Neutrophil (primary cell): Measurements from ENCODE around the gene PRKCH.

Source experiments
- H3K27ac ChIP-seq: fragments of 200-600 bp; sonication (generic); 2 replicates; pipeline ENCODE4 v1.5.1; 2016; ENCODE audit warnings: mild to moderate bottlenecking, moderate library complexity
- H3K27me3 ChIP-seq: fragments of 200-600 bp; sonication (generic); 2 replicates; pipeline ENCODE4 v1.6.0; 2016; ENCODE audit warnings: mild to moderate bottlenecking
- H3K36me3 ChIP-seq: fragments of 200-600 bp; sonication (generic); 2 replicates; pipeline ENCODE4 v1.5.1; 2017
- H3K4me1 ChIP-seq, 2 experiments: fragments of 200-600 bp in 1 of 2; sonication (generic) in 1 of 2; 1 replicate in 1 of 2; 2 replicates in 1 of 2; pipeline versions ENCODE4 v1.5.1 to v1.6.1; 2013 to 2016; ENCODE audit warnings: low read depth in 1 of 2, low read length in 1 of 2, mild to moderate bottlenecking in 1 of 2, moderate library complexity in 1 of 2; ENCODE audit not compliant: control insufficient read depth in 1 of 2, insufficient read depth in 1 of 2
- H3K4me3 ChIP-seq, 2 experiments: fragments of 200-600 bp in 1 of 2; sonication (generic) in 1 of 2; 1 replicate in 1 of 2; 2 replicates in 1 of 2; pipeline ENCODE4 v1.5.1; 2013 to 2016; ENCODE audit warnings: low read depth in 1 of 2, low read length in 1 of 2, mild to moderate bottlenecking in 1 of 2, moderate library complexity in 1 of 2
- H3K9me3 ChIP-seq: fragments of 200-600 bp; sonication (generic); 2 replicates; pipeline ENCODE4 v1.5.1; 2016
- TF ChIP-seq, protein P1 (sequence below): fragments of 200-600 bp; sonication (generic); IDR thresholded peaks from 2 replicates; pipeline ENCODE4 v1.5.1; 2016; ENCODE audit warnings: antibody characterized with exemption

PRKCH gene

DNA sequence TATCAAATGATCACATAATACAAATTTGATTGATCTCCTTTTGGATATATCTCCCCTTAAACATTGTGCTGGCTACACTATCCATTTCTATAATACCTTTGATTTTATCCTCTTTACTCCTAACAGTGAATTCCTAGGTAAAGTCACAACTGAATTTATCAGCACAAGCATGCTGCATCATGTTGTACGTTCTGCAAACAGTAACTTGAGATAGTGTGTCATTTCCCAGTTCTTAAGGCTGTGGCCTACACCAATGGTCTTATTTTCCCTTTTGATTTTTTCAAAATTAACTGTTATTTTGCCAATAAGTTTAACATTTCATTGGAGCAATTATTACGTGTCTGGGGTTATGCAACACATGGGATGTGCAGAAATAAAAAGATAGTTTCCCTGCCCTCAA, 24.8 kb downstream of the PRKCH start:
- TF ChIP-seq, protein P1, sequence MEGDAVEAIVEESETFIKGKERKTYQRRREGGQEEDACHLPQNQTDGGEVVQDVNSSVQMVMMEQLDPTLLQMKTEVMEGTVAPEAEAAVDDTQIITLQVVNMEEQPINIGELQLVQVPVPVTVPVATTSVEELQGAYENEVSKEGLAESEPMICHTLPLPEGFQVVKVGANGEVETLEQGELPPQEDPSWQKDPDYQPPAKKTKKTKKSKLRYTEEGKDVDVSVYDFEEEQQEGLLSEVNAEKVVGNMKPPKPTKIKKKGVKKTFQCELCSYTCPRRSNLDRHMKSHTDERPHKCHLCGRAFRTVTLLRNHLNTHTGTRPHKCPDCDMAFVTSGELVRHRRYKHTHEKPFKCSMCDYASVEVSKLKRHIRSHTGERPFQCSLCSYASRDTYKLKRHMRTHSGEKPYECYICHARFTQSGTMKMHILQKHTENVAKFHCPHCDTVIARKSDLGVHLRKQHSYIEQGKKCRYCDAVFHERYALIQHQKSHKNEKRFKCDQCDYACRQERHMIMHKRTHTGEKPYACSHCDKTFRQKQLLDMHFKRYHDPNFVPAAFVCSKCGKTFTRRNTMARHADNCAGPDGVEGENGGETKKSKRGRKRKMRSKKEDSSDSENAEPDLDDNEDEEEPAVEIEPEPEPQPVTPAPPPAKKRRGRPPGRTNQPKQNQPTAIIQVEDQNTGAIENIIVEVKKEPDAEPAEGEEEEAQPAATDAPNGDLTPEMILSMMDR: no peak
- Histone ChIP-seq H3K36me3 (no peaks in the 10 kb centered on the region), H3K27me3 (no peaks in the 10 kb centered on the region), H3K27ac (no peak overlapping the region), H3K4me1 (peaks cover 9 to 44% of the 10 kb centered on the region in 2 experiments), H3K4me3 (no peak overlapping the region), H3K9me3 (no peaks in the 10 kb centered on the region)

DNA sequence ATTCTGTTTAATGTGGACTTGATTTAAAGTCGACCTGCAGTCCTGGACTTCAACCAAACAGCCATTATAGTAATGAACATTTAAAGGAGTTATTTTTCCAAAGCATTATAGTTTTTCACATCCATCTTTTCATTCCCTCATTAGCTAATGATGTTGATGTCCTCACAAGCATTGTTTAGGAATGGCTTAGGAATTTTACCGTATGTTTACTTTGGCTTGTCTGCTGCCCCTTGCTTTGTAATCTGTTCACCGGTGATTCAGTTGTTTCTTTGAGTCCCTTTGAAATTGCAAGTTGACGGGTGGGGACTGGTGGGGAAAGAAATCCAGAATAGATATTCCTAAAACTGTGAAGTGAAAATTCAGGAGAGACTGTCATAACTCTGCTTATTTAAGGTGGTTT, 25.4 kb downstream of the PRKCH start:
- peaks cover 9 to 44% of the 10 kb centered on the region in 2 experiments for H3K4me1 ChIP-seq
- H3K9me3 ChIP-seq: no peaks in the 10 kb centered on the region
- H3K27me3 ChIP-seq: no peaks in the 10 kb centered on the region
- H3K27ac ChIP-seq: no peak overlapping the region
- TF ChIP-seq, protein P1: no peak
- H3K36me3 ChIP-seq: no peaks in the 10 kb centered on the region
- H3K4me3 ChIP-seq: no peak overlapping the region

DNA sequence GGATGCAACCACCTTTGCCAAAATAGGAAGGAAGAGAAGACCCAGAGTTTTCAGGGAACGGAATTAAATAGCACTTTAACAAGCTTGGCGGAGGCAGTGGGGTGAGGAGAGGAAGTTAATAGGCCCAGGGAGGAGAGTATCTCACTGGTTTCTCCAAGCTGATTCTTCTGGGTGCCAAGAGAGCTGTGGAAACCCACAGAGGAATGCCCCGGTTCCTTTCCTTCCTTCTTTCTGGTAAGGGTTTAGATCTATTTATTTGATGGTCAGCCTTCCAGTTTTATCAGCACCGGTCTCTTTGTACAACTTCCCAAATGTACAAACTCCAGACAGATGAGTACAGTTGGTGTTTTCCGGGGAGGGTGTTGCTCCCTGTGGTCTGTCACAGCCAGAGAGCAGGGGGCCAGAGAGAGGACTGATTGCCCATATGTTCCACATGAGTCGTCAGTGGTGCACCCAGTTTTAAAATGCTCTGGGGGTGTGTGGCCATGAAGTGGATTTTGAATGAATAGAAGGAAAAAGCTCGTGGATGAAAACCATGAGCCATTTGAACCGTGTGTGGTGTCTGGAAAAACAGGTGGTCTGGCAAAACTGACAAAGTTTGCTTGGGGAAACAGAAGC, 26.6 kb downstream of the PRKCH start:
- Histone ChIP-seq H3K36me3 (no peaks in the 10 kb centered on the region), H3K4me3 (no peak overlapping the region), H3K4me1 (peaks cover 9 to 37% of the 10 kb centered on the region in 2 experiments), H3K9me3 (no peaks in the 10 kb centered on the region), H3K27me3 (no peaks in the 10 kb centered on the region), H3K27ac (no peak overlapping the region)
- TF ChIP-seq, protein P1: no peak

DNA sequence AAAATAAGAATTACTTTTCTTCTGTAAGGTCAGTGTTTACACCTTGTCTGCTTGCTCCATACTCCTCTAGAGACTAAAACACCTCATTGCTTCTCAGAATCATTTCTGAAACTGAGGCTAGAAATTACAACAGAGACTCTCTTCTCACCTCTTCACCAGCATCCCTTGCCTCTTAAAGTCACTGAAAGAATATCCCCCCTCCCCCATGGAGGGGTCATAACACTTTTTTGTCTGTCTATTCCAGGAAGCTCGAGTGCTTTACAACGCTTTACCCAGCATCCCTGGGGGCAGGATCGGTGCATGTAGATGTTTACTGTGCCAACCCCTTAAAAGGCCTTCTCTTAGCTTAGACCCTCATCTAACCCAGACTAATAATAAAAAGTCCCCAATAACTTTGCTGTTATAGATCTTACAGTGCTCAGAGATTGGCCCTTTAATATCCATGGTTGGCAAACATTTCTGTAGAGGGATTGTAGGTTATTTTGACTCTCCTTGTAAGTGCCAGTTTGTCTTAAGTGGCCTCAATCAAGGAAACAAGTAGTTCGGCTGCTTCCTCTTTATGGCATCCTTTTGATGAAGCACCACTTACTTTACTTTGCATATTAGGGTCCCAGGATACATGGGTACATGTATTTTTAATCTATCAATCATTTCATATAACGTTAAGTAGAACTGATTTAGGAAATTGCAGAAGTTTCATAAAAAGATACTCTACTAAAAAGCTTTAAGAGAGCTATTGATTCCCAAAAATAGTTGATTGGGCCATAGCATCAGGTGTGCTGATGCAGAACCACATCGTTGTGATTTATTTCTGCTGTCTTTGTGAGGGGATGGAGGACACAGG, 29.3 kb downstream of the PRKCH start:
- no peak overlapping the region for H3K4me3 ChIP-seq
- no peaks in the 10 kb centered on the region for H3K27me3 ChIP-seq
- TF ChIP-seq, protein P1: no peak
- no peak overlapping the region for H3K27ac ChIP-seq
- H3K9me3 ChIP-seq: no peaks in the 10 kb centered on the region
- peaks cover 0 to 12% of the 10 kb centered on the region in 2 experiments for H3K4me1 ChIP-seq
- no peaks in the 10 kb centered on the region for H3K36me3 ChIP-seq

DNA sequence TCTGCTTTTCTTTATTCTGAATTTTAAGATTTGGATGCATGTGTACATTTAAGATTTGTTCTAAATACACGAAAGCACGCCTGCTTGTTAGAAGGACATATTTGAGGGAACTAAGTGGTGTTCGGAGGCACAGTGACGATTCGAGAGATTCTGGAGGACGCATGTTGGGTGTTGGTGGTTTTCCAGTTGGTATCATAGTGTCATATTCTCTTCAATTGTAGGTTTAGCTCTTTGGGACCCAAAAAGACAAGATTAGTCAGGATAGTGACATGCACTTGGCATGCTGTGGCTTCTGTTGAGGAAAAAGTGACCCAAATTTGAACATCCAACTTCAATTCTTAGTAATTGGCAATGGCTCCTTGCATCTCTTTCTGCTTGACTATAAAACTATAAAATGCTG, 30.1 kb downstream of the PRKCH start:
- TF ChIP-seq, protein P1: no peak
- H3K9me3 ChIP-seq: no peaks in the 10 kb centered on the region
- H3K27me3 ChIP-seq: no peaks in the 10 kb centered on the region
- no peaks in the 10 kb centered on the region for H3K36me3 ChIP-seq
- peaks cover 0 to 12% of the 10 kb centered on the region in 2 experiments for H3K4me1 ChIP-seq
- H3K27ac ChIP-seq: no peak overlapping the region
- H3K4me3 ChIP-seq: no peak overlapping the region
